ENCODE results near the gene NCR2. TPM values are rescaled to one million over a fixed set of nuclear protein-coding genes. Genes with fewer than 3 reads are reported as not detected.
A peak's percentile ranks its signal among the peaks of the same experiment; 100 is the strongest.

NCR2 gene
- total RNA-seq, 1 experiment from 2014 or later: not detected

DNA sequence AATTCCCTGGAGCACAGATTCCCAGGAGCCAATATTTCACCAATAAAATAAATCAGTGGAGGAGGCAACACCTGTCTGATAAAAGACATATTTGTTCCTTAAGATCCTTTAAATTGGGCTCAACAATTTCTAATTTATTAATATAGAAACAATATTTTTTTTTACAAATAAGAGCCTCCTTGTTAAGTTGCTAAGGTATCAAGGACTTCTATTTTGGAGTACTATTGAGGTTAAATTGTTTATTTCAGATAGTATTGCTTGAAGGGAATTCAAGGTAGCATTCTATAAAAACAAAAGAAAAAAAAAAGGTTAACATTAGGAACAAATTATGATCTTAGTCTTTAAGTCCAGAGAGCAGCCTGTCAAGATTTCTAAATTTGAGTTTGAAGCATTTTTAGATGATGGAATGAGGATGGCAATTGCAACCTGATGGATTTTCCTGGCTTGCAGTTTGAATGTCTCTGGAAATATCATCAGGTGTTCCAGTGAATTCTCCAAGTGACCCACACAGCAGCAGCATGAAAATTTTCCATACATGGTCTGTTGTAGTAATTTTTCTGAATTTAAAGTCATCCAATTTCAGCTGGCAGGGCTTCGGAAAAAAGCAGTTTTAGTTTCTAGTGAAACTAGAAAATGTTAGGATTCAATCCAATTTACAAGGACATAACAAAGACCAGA is 19.3 kb upstream of the NCR2 start (continued):
- no peak for TF ChIP-seq NFE2L1 (CRISPR knock-in tag; IDR thresholded peaks at IDR 0.05)
- no peak for TF ChIP-seq ZNF138 (CRISPR knock-in tag; conservative IDR thresholded peaks at IDR 0.05)
- TF ChIP-seq CREM (CRISPR knock-in tag; IDR thresholded peaks at IDR 0.05): no peak
- TF ChIP-seq JAZF1 (CRISPR knock-in tag; IDR thresholded peaks at IDR 0.05): no peak

DNA sequence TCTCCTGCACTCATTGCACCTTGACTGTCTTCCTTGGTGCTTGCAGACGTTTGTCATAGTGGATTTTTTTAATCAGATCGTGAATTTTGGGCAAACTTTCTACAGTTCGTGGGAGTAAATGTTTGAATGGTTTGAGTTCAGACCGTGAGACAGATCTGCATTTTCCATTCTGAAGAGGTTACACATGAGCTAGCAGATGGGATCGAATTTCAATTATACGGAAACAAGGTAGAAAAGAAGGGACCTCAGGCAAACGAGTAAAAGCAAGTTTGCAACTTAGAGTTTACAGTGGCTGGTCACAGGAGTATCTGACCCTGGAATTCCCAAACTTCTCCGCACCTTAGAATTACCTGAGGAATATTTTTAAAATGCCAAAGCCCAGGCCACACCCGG is 17.2 kb upstream of the NCR2 start:
- CTCF ChIA-PET: interaction anchor here (0.6 to 2.3 kb wide), 23 partner anchors 9 to 363 kb away, joined by 3 to 25 read pairs (median 4); partner anchors contain the start of genes NCR2, TREML2 and TREML4
- H3K27ac Mint-ChIP-seq: no peak overlapping the region
- no peaks in the 10 kb centered on the region for H3K9me3 Mint-ChIP-seq
- H3K27me3 Mint-ChIP-seq (ENCODE audit: low read depth): peaks cover 15% of the 10 kb centered on the region
- no peaks in the 10 kb centered on the region for H3K36me3 Mint-ChIP-seq
- DNase-seq (ENCODE audit: low spot score): no peak
- peak overlapping the region; percentile 58 for H3K4me3 Mint-ChIP-seq
- peaks cover 20% of the 10 kb centered on the region for H3K4me1 Mint-ChIP-seq
- POLR2A ChIA-PET: no interaction called here
- peak; percentile 9; the same call in 1 of the 2 replicates for ATAC-seq
- TF ChIP-seq, protein P1, sequence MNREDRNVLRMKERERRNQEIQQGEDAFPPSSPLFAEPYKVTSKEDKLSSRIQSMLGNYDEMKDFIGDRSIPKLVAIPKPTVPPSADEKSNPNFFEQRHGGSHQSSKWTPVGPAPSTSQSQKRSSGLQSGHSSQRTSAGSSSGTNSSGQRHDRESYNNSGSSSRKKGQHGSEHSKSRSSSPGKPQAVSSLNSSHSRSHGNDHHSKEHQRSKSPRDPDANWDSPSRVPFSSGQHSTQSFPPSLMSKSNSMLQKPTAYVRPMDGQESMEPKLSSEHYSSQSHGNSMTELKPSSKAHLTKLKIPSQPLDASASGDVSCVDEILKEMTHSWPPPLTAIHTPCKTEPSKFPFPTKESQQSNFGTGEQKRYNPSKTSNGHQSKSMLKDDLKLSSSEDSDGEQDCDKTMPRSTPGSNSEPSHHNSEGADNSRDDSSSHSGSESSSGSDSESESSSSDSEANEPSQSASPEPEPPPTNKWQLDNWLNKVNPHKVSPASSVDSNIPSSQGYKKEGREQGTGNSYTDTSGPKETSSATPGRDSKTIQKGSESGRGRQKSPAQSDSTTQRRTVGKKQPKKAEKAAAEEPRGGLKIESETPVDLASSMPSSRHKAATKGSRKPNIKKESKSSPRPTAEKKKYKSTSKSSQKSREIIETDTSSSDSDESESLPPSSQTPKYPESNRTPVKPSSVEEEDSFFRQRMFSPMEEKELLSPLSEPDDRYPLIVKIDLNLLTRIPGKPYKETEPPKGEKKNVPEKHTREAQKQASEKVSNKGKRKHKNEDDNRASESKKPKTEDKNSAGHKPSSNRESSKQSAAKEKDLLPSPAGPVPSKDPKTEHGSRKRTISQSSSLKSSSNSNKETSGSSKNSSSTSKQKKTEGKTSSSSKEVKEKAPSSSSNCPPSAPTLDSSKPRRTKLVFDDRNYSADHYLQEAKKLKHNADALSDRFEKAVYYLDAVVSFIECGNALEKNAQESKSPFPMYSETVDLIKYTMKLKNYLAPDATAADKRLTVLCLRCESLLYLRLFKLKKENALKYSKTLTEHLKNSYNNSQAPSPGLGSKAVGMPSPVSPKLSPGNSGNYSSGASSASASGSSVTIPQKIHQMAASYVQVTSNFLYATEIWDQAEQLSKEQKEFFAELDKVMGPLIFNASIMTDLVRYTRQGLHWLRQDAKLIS (CRISPR knock-in tag; IDR thresholded peaks at IDR 0.05; ENCODE audit: borderline replicate concordance): no peak
- TF ChIP-seq, protein P2, sequence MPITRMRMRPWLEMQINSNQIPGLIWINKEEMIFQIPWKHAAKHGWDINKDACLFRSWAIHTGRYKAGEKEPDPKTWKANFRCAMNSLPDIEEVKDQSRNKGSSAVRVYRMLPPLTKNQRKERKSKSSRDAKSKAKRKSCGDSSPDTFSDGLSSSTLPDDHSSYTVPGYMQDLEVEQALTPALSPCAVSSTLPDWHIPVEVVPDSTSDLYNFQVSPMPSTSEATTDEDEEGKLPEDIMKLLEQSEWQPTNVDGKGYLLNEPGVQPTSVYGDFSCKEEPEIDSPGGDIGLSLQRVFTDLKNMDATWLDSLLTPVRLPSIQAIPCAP (CRISPR knock-in tag; IDR thresholded peaks at IDR 0.05): no peak
- TF ChIP-seq, protein P3, sequence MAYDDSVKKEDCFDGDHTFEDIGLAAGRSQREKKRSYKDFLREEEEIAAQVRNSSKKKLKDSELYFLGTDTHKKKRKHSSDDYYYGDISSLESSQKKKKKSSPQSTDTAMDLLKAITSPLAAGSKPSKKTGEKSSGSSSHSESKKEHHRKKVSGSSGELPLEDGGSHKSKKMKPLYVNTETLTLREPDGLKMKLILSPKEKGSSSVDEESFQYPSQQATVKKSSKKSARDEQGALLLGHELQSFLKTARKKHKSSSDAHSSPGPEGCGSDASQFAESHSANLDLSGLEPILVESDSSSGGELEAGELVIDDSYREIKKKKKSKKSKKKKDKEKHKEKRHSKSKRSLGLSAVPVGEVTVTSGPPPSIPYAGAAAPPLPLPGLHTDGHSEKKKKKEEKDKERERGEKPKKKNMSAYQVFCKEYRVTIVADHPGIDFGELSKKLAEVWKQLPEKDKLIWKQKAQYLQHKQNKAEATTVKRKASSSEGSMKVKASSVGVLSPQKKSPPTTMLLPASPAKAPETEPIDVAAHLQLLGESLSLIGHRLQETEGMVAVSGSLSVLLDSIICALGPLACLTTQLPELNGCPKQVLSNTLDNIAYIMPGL (CRISPR knock-in tag; IDR thresholded peaks at IDR 0.05): no peak
- no peak for TF ChIP-seq PRRX2 (CRISPR knock-in tag; IDR thresholded peaks at IDR 0.05)
- no peak for TF ChIP-seq MXD4 (CRISPR knock-in tag; IDR thresholded peaks at IDR 0.05; ENCODE audit: borderline replicate concordance)
- TF ChIP-seq, protein P4, sequence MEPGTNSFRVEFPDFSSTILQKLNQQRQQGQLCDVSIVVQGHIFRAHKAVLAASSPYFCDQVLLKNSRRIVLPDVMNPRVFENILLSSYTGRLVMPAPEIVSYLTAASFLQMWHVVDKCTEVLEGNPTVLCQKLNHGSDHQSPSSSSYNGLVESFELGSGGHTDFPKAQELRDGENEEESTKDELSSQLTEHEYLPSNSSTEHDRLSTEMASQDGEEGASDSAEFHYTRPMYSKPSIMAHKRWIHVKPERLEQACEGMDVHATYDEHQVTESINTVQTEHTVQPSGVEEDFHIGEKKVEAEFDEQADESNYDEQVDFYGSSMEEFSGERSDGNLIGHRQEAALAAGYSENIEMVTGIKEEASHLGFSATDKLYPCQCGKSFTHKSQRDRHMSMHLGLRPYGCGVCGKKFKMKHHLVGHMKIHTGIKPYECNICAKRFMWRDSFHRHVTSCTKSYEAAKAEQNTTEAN (CRISPR knock-in tag; IDR thresholded peaks at IDR 0.05): no peak
- TF ChIP-seq OVOL2 (CRISPR knock-in tag; IDR thresholded peaks at IDR 0.05; ENCODE audit: borderline replicate concordance): no peak
- TF ChIP-seq CBFB (CRISPR knock-in tag; IDR thresholded peaks at IDR 0.05; ENCODE audit: low read depth): no peak
- no peak for TF ChIP-seq FOXP1 (CRISPR knock-in tag; IDR thresholded peaks at IDR 0.05; ENCODE audit: borderline replicate concordance)
- no peak for TF ChIP-seq SMAD3 (CRISPR knock-in tag; IDR thresholded peaks at IDR 0.05; ENCODE audit: borderline replicate concordance)
- no peak for TF ChIP-seq RELA (CRISPR knock-in tag; IDR thresholded peaks at IDR 0.05; ENCODE audit: borderline replicate concordance)
- TF ChIP-seq, protein P5, sequence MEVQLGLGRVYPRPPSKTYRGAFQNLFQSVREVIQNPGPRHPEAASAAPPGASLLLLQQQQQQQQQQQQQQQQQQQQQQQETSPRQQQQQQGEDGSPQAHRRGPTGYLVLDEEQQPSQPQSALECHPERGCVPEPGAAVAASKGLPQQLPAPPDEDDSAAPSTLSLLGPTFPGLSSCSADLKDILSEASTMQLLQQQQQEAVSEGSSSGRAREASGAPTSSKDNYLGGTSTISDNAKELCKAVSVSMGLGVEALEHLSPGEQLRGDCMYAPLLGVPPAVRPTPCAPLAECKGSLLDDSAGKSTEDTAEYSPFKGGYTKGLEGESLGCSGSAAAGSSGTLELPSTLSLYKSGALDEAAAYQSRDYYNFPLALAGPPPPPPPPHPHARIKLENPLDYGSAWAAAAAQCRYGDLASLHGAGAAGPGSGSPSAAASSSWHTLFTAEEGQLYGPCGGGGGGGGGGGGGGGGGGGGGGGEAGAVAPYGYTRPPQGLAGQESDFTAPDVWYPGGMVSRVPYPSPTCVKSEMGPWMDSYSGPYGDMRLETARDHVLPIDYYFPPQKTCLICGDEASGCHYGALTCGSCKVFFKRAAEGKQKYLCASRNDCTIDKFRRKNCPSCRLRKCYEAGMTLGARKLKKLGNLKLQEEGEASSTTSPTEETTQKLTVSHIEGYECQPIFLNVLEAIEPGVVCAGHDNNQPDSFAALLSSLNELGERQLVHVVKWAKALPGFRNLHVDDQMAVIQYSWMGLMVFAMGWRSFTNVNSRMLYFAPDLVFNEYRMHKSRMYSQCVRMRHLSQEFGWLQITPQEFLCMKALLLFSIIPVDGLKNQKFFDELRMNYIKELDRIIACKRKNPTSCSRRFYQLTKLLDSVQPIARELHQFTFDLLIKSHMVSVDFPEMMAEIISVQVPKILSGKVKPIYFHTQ (CRISPR knock-in tag; IDR thresholded peaks at IDR 0.05): no peak
- TF ChIP-seq, protein P6, sequence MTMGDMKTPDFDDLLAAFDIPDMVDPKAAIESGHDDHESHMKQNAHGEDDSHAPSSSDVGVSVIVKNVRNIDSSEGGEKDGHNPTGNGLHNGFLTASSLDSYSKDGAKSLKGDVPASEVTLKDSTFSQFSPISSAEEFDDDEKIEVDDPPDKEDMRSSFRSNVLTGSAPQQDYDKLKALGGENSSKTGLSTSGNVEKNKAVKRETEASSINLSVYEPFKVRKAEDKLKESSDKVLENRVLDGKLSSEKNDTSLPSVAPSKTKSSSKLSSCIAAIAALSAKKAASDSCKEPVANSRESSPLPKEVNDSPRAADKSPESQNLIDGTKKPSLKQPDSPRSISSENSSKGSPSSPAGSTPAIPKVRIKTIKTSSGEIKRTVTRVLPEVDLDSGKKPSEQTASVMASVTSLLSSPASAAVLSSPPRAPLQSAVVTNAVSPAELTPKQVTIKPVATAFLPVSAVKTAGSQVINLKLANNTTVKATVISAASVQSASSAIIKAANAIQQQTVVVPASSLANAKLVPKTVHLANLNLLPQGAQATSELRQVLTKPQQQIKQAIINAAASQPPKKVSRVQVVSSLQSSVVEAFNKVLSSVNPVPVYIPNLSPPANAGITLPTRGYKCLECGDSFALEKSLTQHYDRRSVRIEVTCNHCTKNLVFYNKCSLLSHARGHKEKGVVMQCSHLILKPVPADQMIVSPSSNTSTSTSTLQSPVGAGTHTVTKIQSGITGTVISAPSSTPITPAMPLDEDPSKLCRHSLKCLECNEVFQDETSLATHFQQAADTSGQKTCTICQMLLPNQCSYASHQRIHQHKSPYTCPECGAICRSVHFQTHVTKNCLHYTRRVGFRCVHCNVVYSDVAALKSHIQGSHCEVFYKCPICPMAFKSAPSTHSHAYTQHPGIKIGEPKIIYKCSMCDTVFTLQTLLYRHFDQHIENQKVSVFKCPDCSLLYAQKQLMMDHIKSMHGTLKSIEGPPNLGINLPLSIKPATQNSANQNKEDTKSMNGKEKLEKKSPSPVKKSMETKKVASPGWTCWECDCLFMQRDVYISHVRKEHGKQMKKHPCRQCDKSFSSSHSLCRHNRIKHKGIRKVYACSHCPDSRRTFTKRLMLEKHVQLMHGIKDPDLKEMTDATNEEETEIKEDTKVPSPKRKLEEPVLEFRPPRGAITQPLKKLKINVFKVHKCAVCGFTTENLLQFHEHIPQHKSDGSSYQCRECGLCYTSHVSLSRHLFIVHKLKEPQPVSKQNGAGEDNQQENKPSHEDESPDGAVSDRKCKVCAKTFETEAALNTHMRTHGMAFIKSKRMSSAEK (CRISPR knock-in tag; IDR thresholded peaks at IDR 0.05; ENCODE audit: borderline replicate concordance): no peak
- TF ChIP-seq, protein P7, sequence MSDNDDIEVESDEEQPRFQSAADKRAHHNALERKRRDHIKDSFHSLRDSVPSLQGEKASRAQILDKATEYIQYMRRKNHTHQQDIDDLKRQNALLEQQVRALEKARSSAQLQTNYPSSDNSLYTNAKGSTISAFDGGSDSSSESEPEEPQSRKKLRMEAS (CRISPR knock-in tag; IDR thresholded peaks at IDR 0.05): no peak
- TF ChIP-seq ETV6 (CRISPR knock-in tag; IDR thresholded peaks at IDR 0.05): no peak
- TF ChIP-seq CREM (CRISPR knock-in tag; IDR thresholded peaks at IDR 0.05): no peak
- no peak for TF ChIP-seq ZNF232 (CRISPR knock-in tag; IDR thresholded peaks at IDR 0.05)
- TF ChIP-seq ZNF671 (CRISPR knock-in tag; IDR thresholded peaks at IDR 0.05): no peak

Measured in WTC11 (cell line).